SH-SY5Y (cell line): ENCODE data around the gene DIP2C.

Source experiments
- GATA2 ChIP-seq: IDR thresholded peaks from 2 replicates; pipeline ENCODE4 v1.6.1; 2011; ENCODE audit warnings: mild to moderate bottlenecking, low read depth, low read length
- GATA3 ChIP-seq: IDR thresholded peaks from 2 replicates; pipeline ENCODE4 v1.6.1; 2011; ENCODE audit warnings: low read depth, mild to moderate bottlenecking, low read length, moderate library complexity

DNA sequence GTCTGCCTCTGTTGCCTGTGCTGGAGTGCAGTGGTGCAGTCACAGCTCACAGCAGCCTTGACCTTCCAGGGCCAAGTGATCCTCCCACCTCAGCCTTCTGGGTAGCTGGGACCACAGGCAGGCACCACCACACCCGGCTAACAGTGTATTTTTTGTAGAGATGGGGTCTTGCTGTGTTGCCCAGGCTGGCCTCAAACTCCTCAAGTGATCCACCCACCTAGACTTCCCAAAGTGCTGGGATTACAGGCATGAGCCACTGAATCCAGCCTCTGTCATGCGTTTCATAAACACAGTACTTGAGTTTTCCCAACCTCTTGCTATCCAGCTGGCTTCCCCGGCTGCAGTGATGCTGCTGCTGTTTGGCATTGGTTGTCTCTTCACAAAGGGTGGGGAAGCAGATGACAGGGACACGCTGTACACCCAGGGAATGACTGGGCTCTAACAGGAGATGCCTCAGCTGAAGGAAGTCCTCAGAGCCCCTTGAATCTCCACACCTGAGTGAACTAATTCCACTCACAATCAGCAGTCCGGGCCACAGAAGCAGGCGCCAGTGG is 191.5 kb downstream of the DIP2C start:
- TF ChIP-seq GATA2: no peak
- no peak for TF ChIP-seq GATA3
